Naive thymus-derived CD4-positive, alpha-beta T cell (primary cell): Measurements from ENCODE around the gene TEX19. TPM values are rescaled to one million over a fixed set of nuclear protein-coding genes. Genes with fewer than 3 reads are reported as not detected.
"Not testable (repeated sequence)": the region's sequence is repeated elsewhere in the genome, so short reads cannot be mapped to it uniquely, and the experiment has no call there.

ENCODE experiments used
- ATAC-seq: fragments of 150-1000 bp; cut with Tn5 transposase; 2 replicates; pipeline ENCODE4 v1.10.0; 2021; ENCODE audit warnings: mild to moderate bottlenecking, moderate library complexity
- CTCF ChIA-PET: fragments of 350-600 bp; sonication (Branson Sonifier 250); formaldehyde crosslinking; loops from one replicate; lab custom pipeline; 2021; ENCODE audit warnings: antibody characterized with exemption; lab: Charles Lee
- POLR2A ChIA-PET: fragments of 350-600 bp; sonication (Branson Sonifier 250); formaldehyde crosslinking; loops from one replicate; lab custom pipeline; 2021; ENCODE audit warnings: antibody characterized with exemption, inconsistent platforms; lab: Charles Lee
- DNase-seq, 9 donors: peaks; one replicate each; pipeline versions ENCODE4 v3.0.0 to v3.0.0-alpha.2; 2020 to 2022; ENCODE audit warnings: mixed read lengths in 1 of 9
- H3K27ac ChIP-seq: one replicate; pipeline ENCODE4 v1.7.0; 2013; ENCODE audit warnings: mild to moderate bottlenecking, low read depth, low read length, moderate library complexity
- H3K27me3 ChIP-seq, 2 donors: one replicate each; pipeline ENCODE4 v1.7.0; 2013; ENCODE audit warnings: low read length in 2 of 2, mild to moderate bottlenecking in 2 of 2, moderate library complexity in 2 of 2; ENCODE audit not compliant: control insufficient read depth in 2 of 2, insufficient read depth in 2 of 2
- H3K36me3 ChIP-seq, 3 experiments: 1 replicate in 2 of 3; 2 replicates in 1 of 3; pipeline ENCODE4 v1.7.0; 2013; ENCODE audit warnings: low read length in 3 of 3, mild to moderate bottlenecking in 3 of 3, moderate library complexity in 1 of 3; ENCODE audit not compliant: insufficient read depth in 3 of 3, control insufficient read depth in 2 of 3
- H3K4me1 ChIP-seq, 2 donors: one replicate each; pipeline ENCODE4 v1.7.0; 2013; ENCODE audit warnings: low read length in 2 of 2, mild to moderate bottlenecking in 2 of 2, moderate library complexity in 1 of 2; ENCODE audit not compliant: control insufficient read depth in 2 of 2, insufficient read depth in 2 of 2
- H3K4me3 ChIP-seq: 2 replicates; pipeline ENCODE4 v1.7.0; 2013; ENCODE audit warnings: mild to moderate bottlenecking, low read length
- H3K9me3 ChIP-seq, 3 experiments: 1 replicate in 2 of 3; 2 replicates in 1 of 3; pipeline ENCODE4 v1.7.0; 2013; ENCODE audit warnings: low read length in 3 of 3; ENCODE audit not compliant: control insufficient read depth in 2 of 3
- H3K27ac Mint-ChIP-seq, 9 donors: one replicate each; pipeline ENCODE4 v1.8.0; 2020 to 2022; ENCODE audit warnings: mixed read lengths in 9 of 9, mild to moderate bottlenecking in 8 of 9, moderate library complexity in 5 of 9, inconsistent platforms in 2 of 9
- H3K27me3 Mint-ChIP-seq, 5 donors: one replicate each; pipeline ENCODE4 v1.8.0; 2021 to 2022; ENCODE audit warnings: mixed read lengths in 5 of 5, mild to moderate bottlenecking in 1 of 5
- H3K36me3 Mint-ChIP-seq, 5 donors: one replicate each; pipeline ENCODE4 v1.8.0; 2020 to 2022; ENCODE audit warnings: mixed read lengths in 5 of 5, mild to moderate bottlenecking in 3 of 5, inconsistent platforms in 1 of 5
- H3K4me1 Mint-ChIP-seq, 7 donors: one replicate each; pipeline ENCODE4 v1.8.0; 2020 to 2022; ENCODE audit warnings: mixed read lengths in 7 of 7, mild to moderate bottlenecking in 3 of 7, inconsistent platforms in 1 of 7
- H3K4me3 Mint-ChIP-seq, 10 donors: one replicate each; pipeline ENCODE4 v1.8.0; 2020 to 2022; ENCODE audit warnings: mild to moderate bottlenecking in 10 of 10, mixed read lengths in 10 of 10, moderate library complexity in 6 of 10, inconsistent platforms in 2 of 10
- H3K9me3 Mint-ChIP-seq, 11 donors: one replicate each; pipeline ENCODE4 v1.8.0; 2020 to 2022; ENCODE audit warnings: mixed read lengths in 11 of 11, mild to moderate bottlenecking in 4 of 11, inconsistent platforms in 1 of 11, moderate library complexity in 1 of 11
- intact Hi-C, 2 donors: fragments of 100-400 bp; cut with micrococcal nuclease; formaldehyde crosslinking; loops; one replicate each; pipeline ENCODE4 v1.15.1; 2023
- polyA plus RNA-seq, 2 donors: library from polyadenylated mRNA; unstranded; fragments of 300-500 nt; fragmentation: Illumina TruSeq; gene quantifications; one replicate each; pipeline ENCODE4 v1.2.3, GENCODE V29; 2021
- total RNA-seq, 6 experiments: library from RNA in 5 of 6; stranded (reverse) in 5 of 6; gene quantifications; 1 replicate in 5 of 6; 2 replicates in 1 of 6; pipeline ENCODE4 v1.2.3 and lab custom pipeline; 2021 to 2026

TEX19 gene
- total and polyA plus RNA-seq, 7 experiments from 2014 or later = not detected

- Mint-ChIP-seq H3K4me1 (peaks cover 6 to 11% (median 8%) of the 10 kb centered on the region in 7 donors), H3K36me3 (no peaks in the 10 kb centered on the region), H3K27me3 (peaks cover 0 to 14% (median 5%) of the 10 kb centered on the region in 5 donors), H3K4me3 (no peak overlapping the region), H3K9me3 (no peaks in the 10 kb centered on the region), H3K27ac (no peak overlapping the region)
- no peaks in the 10 kb centered on the region for H3K36me3 ChIP-seq
- H3K9me3 ChIP-seq = no peaks in the 10 kb centered on the region
- ATAC-seq = no peak
- ChIA-PET POLR2A (interaction anchor here (1.6 kb wide), 1 partner anchor 28 kb away, joined by 3 read pairs; no protein-coding TSS in a partner anchor), CTCF (no interaction called here)
- H3K4me1 ChIP-seq = no peaks in the 10 kb centered on the region
- H3K27ac ChIP-seq = no peak overlapping the region
- intact Hi-C loops = no loop called here
- no peak overlapping the region for H3K4me3 ChIP-seq
- no peaks in the 10 kb centered on the region for H3K27me3 ChIP-seq
- no peak for DNase-seq
These were observed 14.7 kb upstream of the TEX19 start for GRCh38 chr17:82344175-82344907.

- Mint-ChIP-seq H3K27ac (no peak overlapping the region), H3K27me3 (peaks cover 0 to 14% (median 5%) of the 10 kb centered on the region in 5 donors), H3K4me1 (peaks cover 6 to 11% (median 8%) of the 10 kb centered on the region in 7 donors), H3K4me3 (no peak overlapping the region), H3K9me3 (no peaks in the 10 kb centered on the region), H3K36me3 (no peaks in the 10 kb centered on the region)
- ATAC-seq (no peak), DNase-seq (no peak)
- Histone ChIP-seq H3K36me3 (no peaks in the 10 kb centered on the region), H3K4me1 (no peaks in the 10 kb centered on the region), H3K27me3 (no peaks in the 10 kb centered on the region), H3K9me3 (no peaks in the 10 kb centered on the region), H3K27ac (no peak overlapping the region), H3K4me3 (no peak overlapping the region)
- intact Hi-C loops = no loop called here
- POLR2A ChIA-PET = no interaction called here
- CTCF ChIA-PET = interaction anchor here (0.6 to 1.2 kb wide), 3 partner anchors 44 to 74 kb away, joined by 3 read pairs; no protein-coding TSS in a partner anchor
These were observed 13.7 kb upstream of the TEX19 start for GRCh38 chr17:82345151-82345976.

GRCh38 chr17:82346342-82347300 is 12.4 kb upstream of the TEX19 start:
- ChIA-PET POLR2A (no interaction called here), CTCF (interaction anchor here (1.2 kb wide), 1 partner anchor 45 kb away, joined by 3 read pairs; no protein-coding TSS in a partner anchor)

GRCh38 chr17:82347994-82348393 is 11.1 kb upstream of the TEX19 start:
- POLR2A ChIA-PET, H3K27ac ChIP-seq, H3K27me3 ChIP-seq, H3K4me3 Mint-ChIP-seq, H3K9me3 ChIP-seq, H3K9me3 Mint-ChIP-seq, H3K36me3 Mint-ChIP-seq, ATAC-seq, H3K27ac Mint-ChIP-seq, H3K4me3 ChIP-seq, intact Hi-C loops, H3K4me1 ChIP-seq, H3K36me3 ChIP-seq, DNase-seq, CTCF ChIA-PET: not testable (repeated sequence)
- Mint-ChIP-seq H3K4me1 (peaks cover 7 to 14% (median 8%) of the 10 kb centered on the region in 7 donors), H3K27me3 (peaks cover 0 to 15% (median 5%) of the 10 kb centered on the region in 5 donors)

More at GRCh38 chr17:82346342-82347300, 12.4 kb upstream of the TEX19 start:
- Mint-ChIP-seq H3K27ac (peak overlapping the region in 3 of 9 donors; percentile 12 to 65 (median 15)), H3K9me3 (no peaks in the 10 kb centered on the region), H3K36me3 (no peaks in the 10 kb centered on the region), H3K4me3 (peak overlapping the region in 7 of 10 donors; percentile 7 to 55 (median 35)), H3K27me3 (peaks cover 0 to 14% (median 5%) of the 10 kb centered on the region in 5 donors), H3K4me1 (peaks cover 6 to 9% (median 8%) of the 10 kb centered on the region in 7 donors)
- Histone ChIP-seq H3K36me3 (no peaks in the 10 kb centered on the region), H3K27ac (no peak overlapping the region), H3K4me3 (no peak overlapping the region), H3K4me1 (no peaks in the 10 kb centered on the region), H3K27me3 (no peaks in the 10 kb centered on the region), H3K9me3 (no peaks in the 10 kb centered on the region)
- intact Hi-C loops = no loop called here
- ATAC-seq (no peak), DNase-seq (no peak)

- intact Hi-C loops = no loop called here
- no peak for DNase-seq
- ChIA-PET POLR2A (no interaction called here), CTCF (no interaction called here)
- Mint-ChIP-seq H3K27ac (no peak overlapping the region), H3K9me3 (no peaks in the 10 kb centered on the region), H3K4me3 (no peak overlapping the region), H3K27me3 (peaks cover 0 to 17% (median 5%) of the 10 kb centered on the region in 5 donors), H3K36me3 (no peaks in the 10 kb centered on the region), H3K4me1 (peaks cover 7 to 14% (median 8%) of the 10 kb centered on the region in 7 donors)
- Histone ChIP-seq H3K9me3 (no peaks in the 10 kb centered on the region), H3K27me3 (no peaks in the 10 kb centered on the region), H3K4me3 (no peak overlapping the region), H3K27ac (no peak overlapping the region), H3K4me1 (no peaks in the 10 kb centered on the region), H3K36me3 (no peaks in the 10 kb centered on the region)
- ATAC-seq = no peak
These were observed 10.6 kb upstream of the TEX19 start for GRCh38 chr17:82348434-82348833.

GRCh38 chr17:82348866-82349265 is 10.2 kb upstream of the TEX19 start:
- ChIA-PET CTCF (interaction anchor here (0.8 kb wide), 1 partner anchor 62 kb away, joined by 3 read pairs; no protein-coding TSS in a partner anchor), POLR2A (no interaction called here)
- Mint-ChIP-seq H3K9me3 (no peaks in the 10 kb centered on the region), H3K27ac (no peak overlapping the region), H3K4me3 (no peak overlapping the region), H3K36me3 (no peaks in the 10 kb centered on the region), H3K27me3 (peaks cover 0 to 17% (median 5%) of the 10 kb centered on the region in 5 donors), H3K4me1 (peaks cover 7 to 14% (median 8%) of the 10 kb centered on the region in 7 donors)
- intact Hi-C loops = no loop called here
- no peaks in the 10 kb centered on the region for H3K9me3 ChIP-seq
- H3K4me3 ChIP-seq = no peak overlapping the region
- no peak overlapping the region for H3K27ac ChIP-seq
- H3K4me1 ChIP-seq = no peaks in the 10 kb centered on the region
- DNase-seq = no peak
- H3K36me3 ChIP-seq = no peaks in the 10 kb centered on the region
- H3K27me3 ChIP-seq = no peaks in the 10 kb centered on the region
- ATAC-seq = no peak
